ENCODE data around the gene ALX4. TPM values are rescaled to one million over a fixed set of nuclear protein-coding genes. Genes with fewer than 3 reads are reported as not detected.

Gene ALX4
- polyA plus RNA-seq, 4 donors, result 0.04 TPM; not detected in 3

GRCh38 chr11:44348721-44349120 lies 38.8 kb upstream of the ALX4 start:
- Histone ChIP-seq H3K27ac (ENCODE audit: low read depth in 1 of 3, low read length in 2 of 3) (no peak overlapping the region), H3K9me3 (ENCODE audit: control insufficient read depth in 2 of 2, insufficient read depth in 1 of 2, low read depth in 1 of 2, low read length in 1 of 2) (no peaks in the 10 kb centered on the region), H3K4me1 (ENCODE audit: control insufficient read depth in 3 of 3, insufficient read depth in 2 of 3, low read depth in 1 of 3, low read length in 2 of 3) (no peaks in the 10 kb centered on the region), H3K4me3 (ENCODE audit: low read depth in 1 of 3, low read length in 3 of 3) (no peak overlapping the region), H3K27me3 (ENCODE audit: control insufficient read depth in 3 of 3, insufficient read depth in 3 of 3, low read length in 3 of 3) (peaks cover 0 to 26% (median 5%) of the 10 kb centered on the region in 3 donors), H3K36me3 (ENCODE audit: control insufficient read depth in 3 of 3, insufficient read depth in 2 of 3, low read depth in 1 of 3, low read length in 3 of 3) (no peaks in the 10 kb centered on the region)
- 81 to 85% (median 82%) methylated on average over 9 to 10 of the region's 10 CpGs for WGBS, 3 donors
- FAIRE-seq, result no peak
- no peak for DNase-seq

GRCh38 chr11:44348114-44348513 lies 38.2 kb upstream of the ALX4 start:
- FAIRE-seq (no peak), DNase-seq (no peak)
- H3K27me3 ChIP-seq (ENCODE audit: control insufficient read depth in 3 of 3, insufficient read depth in 3 of 3, low read length in 3 of 3), result peaks cover 0 to 26% (median 5%) of the 10 kb centered on the region in 3 donors
- no peak overlapping the region for H3K4me3 ChIP-seq (ENCODE audit: low read depth in 1 of 3, low read length in 3 of 3)
- H3K27ac ChIP-seq (ENCODE audit: low read depth in 1 of 3, low read length in 2 of 3), result no peak overlapping the region
- no peaks in the 10 kb centered on the region for H3K36me3 ChIP-seq (ENCODE audit: control insufficient read depth in 3 of 3, insufficient read depth in 2 of 3, low read depth in 1 of 3, low read length in 3 of 3)
- no peaks in the 10 kb centered on the region for H3K9me3 ChIP-seq (ENCODE audit: control insufficient read depth in 2 of 2, insufficient read depth in 1 of 2, low read depth in 1 of 2, low read length in 1 of 2)
- WGBS, 3 donors, result 50 to 72% (median 62%) methylated on average over 2 of the region's 2 CpGs
- H3K4me1 ChIP-seq (ENCODE audit: control insufficient read depth in 3 of 3, insufficient read depth in 2 of 3, low read depth in 1 of 3, low read length in 2 of 3), result no peaks in the 10 kb centered on the region

GRCh38 chr11:44347538-44347937 lies 37.6 kb upstream of the ALX4 start:
- no peak overlapping the region for H3K4me3 ChIP-seq (ENCODE audit: low read depth in 1 of 3, low read length in 3 of 3)
- no peaks in the 10 kb centered on the region for H3K36me3 ChIP-seq (ENCODE audit: control insufficient read depth in 3 of 3, insufficient read depth in 2 of 3, low read depth in 1 of 3, low read length in 3 of 3)
- peaks cover 0 to 26% (median 5%) of the 10 kb centered on the region in 3 donors for H3K27me3 ChIP-seq (ENCODE audit: control insufficient read depth in 3 of 3, insufficient read depth in 3 of 3, low read length in 3 of 3)
- no peaks in the 10 kb centered on the region for H3K4me1 ChIP-seq (ENCODE audit: control insufficient read depth in 3 of 3, insufficient read depth in 2 of 3, low read depth in 1 of 3, low read length in 2 of 3)
- no peaks in the 10 kb centered on the region for H3K9me3 ChIP-seq (ENCODE audit: control insufficient read depth in 2 of 2, insufficient read depth in 1 of 2, low read depth in 1 of 2, low read length in 1 of 2)
- FAIRE-seq (no peak), DNase-seq (peak in 1 of 2 donors; percentile 44)
- no peak overlapping the region for H3K27ac ChIP-seq (ENCODE audit: low read depth in 1 of 3, low read length in 2 of 3)
- WGBS, 3 donors, result 65 to 85% (median 83%) methylated on average over 5 of the region's 5 CpGs

- H3K27me3 ChIP-seq (ENCODE audit: control insufficient read depth in 3 of 3, insufficient read depth in 3 of 3, low read length in 3 of 3), result peaks cover 0 to 23% (median 4%) of the 10 kb centered on the region in 3 donors
- no peak overlapping the region for H3K4me3 ChIP-seq (ENCODE audit: low read depth in 1 of 3, low read length in 3 of 3)
- DNase-seq (no peak), FAIRE-seq (no peak)
- H3K4me1 ChIP-seq (ENCODE audit: control insufficient read depth in 3 of 3, insufficient read depth in 2 of 3, low read depth in 1 of 3, low read length in 2 of 3), result no peaks in the 10 kb centered on the region
- no peaks in the 10 kb centered on the region for H3K36me3 ChIP-seq (ENCODE audit: control insufficient read depth in 3 of 3, insufficient read depth in 2 of 3, low read depth in 1 of 3, low read length in 3 of 3)
- H3K9me3 ChIP-seq (ENCODE audit: control insufficient read depth in 2 of 2, insufficient read depth in 1 of 2, low read depth in 1 of 2, low read length in 1 of 2), result no peaks in the 10 kb centered on the region
- H3K27ac ChIP-seq (ENCODE audit: low read depth in 1 of 3, low read length in 2 of 3), result no peak overlapping the region
- WGBS, 3 donors, result 53 to 78% (median 55%) methylated on average over 6 of the region's 6 CpGs
Observed at GRCh38 chr11:44346983-44347382, 37.0 kb upstream of the ALX4 start.

- DNase-seq (no peak), FAIRE-seq (no peak)
- H3K27me3 ChIP-seq (ENCODE audit: control insufficient read depth in 3 of 3, insufficient read depth in 3 of 3, low read length in 3 of 3), result peaks cover 0 to 20% (median 4%) of the 10 kb centered on the region in 3 donors
- 67 to 88% (median 87%) methylated on average over 3 of the region's 3 CpGs for WGBS, 3 donors
- no peak overlapping the region for H3K27ac ChIP-seq (ENCODE audit: low read depth in 1 of 3, low read length in 2 of 3)
- H3K36me3 ChIP-seq (ENCODE audit: control insufficient read depth in 3 of 3, insufficient read depth in 2 of 3, low read depth in 1 of 3, low read length in 3 of 3), result no peaks in the 10 kb centered on the region
- no peaks in the 10 kb centered on the region for H3K4me1 ChIP-seq (ENCODE audit: control insufficient read depth in 3 of 3, insufficient read depth in 2 of 3, low read depth in 1 of 3, low read length in 2 of 3)
- H3K4me3 ChIP-seq (ENCODE audit: low read depth in 1 of 3, low read length in 3 of 3), result no peak overlapping the region
- H3K9me3 ChIP-seq (ENCODE audit: control insufficient read depth in 2 of 2, insufficient read depth in 1 of 2, low read depth in 1 of 2, low read length in 1 of 2), result no peaks in the 10 kb centered on the region
Observed at GRCh38 chr11:44345781-44346180, 35.8 kb upstream of the ALX4 start.

GRCh38 chr11:44344921-44345320 lies 35.0 kb upstream of the ALX4 start:
- no peaks in the 10 kb centered on the region for H3K9me3 ChIP-seq (ENCODE audit: control insufficient read depth in 2 of 2, insufficient read depth in 1 of 2, low read depth in 1 of 2, low read length in 1 of 2)
- no peak overlapping the region for H3K27ac ChIP-seq (ENCODE audit: low read depth in 1 of 3, low read length in 2 of 3)
- H3K27me3 ChIP-seq (ENCODE audit: control insufficient read depth in 3 of 3, insufficient read depth in 3 of 3, low read length in 3 of 3), result peaks cover 0 to 22% (median 0%) of the 10 kb centered on the region in 3 donors
- 67 to 82% (median 72%) methylated on average over 5 of the region's 5 CpGs for WGBS, 3 donors
- no peak for DNase-seq
- H3K36me3 ChIP-seq (ENCODE audit: control insufficient read depth in 3 of 3, insufficient read depth in 2 of 3, low read depth in 1 of 3, low read length in 3 of 3), result no peaks in the 10 kb centered on the region
- H3K4me1 ChIP-seq (ENCODE audit: control insufficient read depth in 3 of 3, insufficient read depth in 2 of 3, low read depth in 1 of 3, low read length in 2 of 3), result no peaks in the 10 kb centered on the region
- H3K4me3 ChIP-seq (ENCODE audit: low read depth in 1 of 3, low read length in 3 of 3), result no peak overlapping the region
- FAIRE-seq, result no peak

- WGBS, 3 donors, result 85 to 90% (median 86%) methylated on average over 7 of the region's 7 CpGs
- no peak overlapping the region for H3K27ac ChIP-seq (ENCODE audit: low read depth in 1 of 3, low read length in 2 of 3)
- H3K4me3 ChIP-seq (ENCODE audit: low read depth in 1 of 3, low read length in 3 of 3), result no peak overlapping the region
- FAIRE-seq, result no peak
- DNase-seq, result no peak
- H3K36me3 ChIP-seq (ENCODE audit: control insufficient read depth in 3 of 3, insufficient read depth in 2 of 3, low read depth in 1 of 3, low read length in 3 of 3), result no peaks in the 10 kb centered on the region
- no peaks in the 10 kb centered on the region for H3K4me1 ChIP-seq (ENCODE audit: control insufficient read depth in 3 of 3, insufficient read depth in 2 of 3, low read depth in 1 of 3, low read length in 2 of 3)
- peaks cover 0 to 24% (median 4%) of the 10 kb centered on the region in 3 donors for H3K27me3 ChIP-seq (ENCODE audit: control insufficient read depth in 3 of 3, insufficient read depth in 3 of 3, low read length in 3 of 3)
- H3K9me3 ChIP-seq (ENCODE audit: control insufficient read depth in 2 of 2, insufficient read depth in 1 of 2, low read depth in 1 of 2, low read length in 1 of 2), result no peaks in the 10 kb centered on the region
Observed at GRCh38 chr11:44344423-44344820, 34.5 kb upstream of the ALX4 start.

- H3K27ac ChIP-seq (ENCODE audit: low read depth in 1 of 3, low read length in 2 of 3), result no peak overlapping the region
- whole genome bisulfite sequencing, 3 donors, result 81 to 84% (median 83%) methylated on average over 5 of the region's 5 CpGs
- FAIRE-seq, result no peak
Observed at GRCh38 chr11:44343778-44344422, 34.0 kb upstream of the ALX4 start.

GRCh38 chr11:44342616-44343015 lies 32.7 kb upstream of the ALX4 start:
- 81 to 89% (median 85%) methylated on average over 4 of the region's 4 CpGs for WGBS, 3 donors
- Histone ChIP-seq H3K9me3 (ENCODE audit: control insufficient read depth in 2 of 2, insufficient read depth in 1 of 2, low read depth in 1 of 2, low read length in 1 of 2) (no peaks in the 10 kb centered on the region), H3K36me3 (ENCODE audit: control insufficient read depth in 3 of 3, insufficient read depth in 2 of 3, low read depth in 1 of 3, low read length in 3 of 3) (no peaks in the 10 kb centered on the region), H3K4me1 (ENCODE audit: control insufficient read depth in 3 of 3, insufficient read depth in 2 of 3, low read depth in 1 of 3, low read length in 2 of 3) (no peaks in the 10 kb centered on the region), H3K4me3 (ENCODE audit: low read depth in 1 of 3, low read length in 3 of 3) (no peak overlapping the region), H3K27me3 (ENCODE audit: control insufficient read depth in 3 of 3, insufficient read depth in 3 of 3, low read length in 3 of 3) (peaks cover 4 to 34% (median 10%) of the 10 kb centered on the region in 3 donors), H3K27ac (ENCODE audit: low read depth in 1 of 3, low read length in 2 of 3) (no peak overlapping the region)
- FAIRE-seq, result no peak
- no peak for DNase-seq

More at GRCh38 chr11:44343778-44344422, 34.0 kb upstream of the ALX4 start:
- no peaks in the 10 kb centered on the region for H3K4me1 ChIP-seq (ENCODE audit: control insufficient read depth in 3 of 3, insufficient read depth in 2 of 3, low read depth in 1 of 3, low read length in 2 of 3)
- peaks cover 2 to 26% (median 5%) of the 10 kb centered on the region in 3 donors for H3K27me3 ChIP-seq (ENCODE audit: control insufficient read depth in 3 of 3, insufficient read depth in 3 of 3, low read length in 3 of 3)
- H3K4me3 ChIP-seq (ENCODE audit: low read depth in 1 of 3, low read length in 3 of 3), result no peak overlapping the region
- H3K9me3 ChIP-seq (ENCODE audit: control insufficient read depth in 2 of 2, insufficient read depth in 1 of 2, low read depth in 1 of 2, low read length in 1 of 2), result no peaks in the 10 kb centered on the region
- no peak for DNase-seq
- no peaks in the 10 kb centered on the region for H3K36me3 ChIP-seq (ENCODE audit: control insufficient read depth in 3 of 3, insufficient read depth in 2 of 3, low read depth in 1 of 3, low read length in 3 of 3)
